NCI-H524 treated with DMSO at 0.1 percent for 48 hours (cell line): ENCODE data around the gene GJC1.
A peak's percentile ranks its signal among the peaks of the same experiment; 100 is the strongest.
"Not testable (repeated sequence)": the region's sequence is repeated elsewhere in the genome, so short reads cannot be mapped to it uniquely, and the experiment has no call there.

Experiments
- DNase-seq: peaks from one replicate; lab custom pipeline; 2025; lab: John Stamatoyannopoulos, UW

The GJC1 gene

GRCh38 chr17:44844390-44844830 lies 14.3 kb upstream of the GJC1 start:
- DNase-seq = no peak

GRCh38 chr17:44842748-44843147 lies 12.7 kb upstream of the GJC1 start:
- DNase-seq = no peak

GRCh38 chr17:44840936-44841335 lies 10.8 kb upstream of the GJC1 start:
- no peak for DNase-seq

GRCh38 chr17:44840274-44840673 lies 10.2 kb upstream of the GJC1 start:
- no peak for DNase-seq

- no peak for DNase-seq
Measured at GRCh38 chr17:44837196-44837595, 7.1 kb upstream of the GJC1 start.

GRCh38 chr17:44832805-44833204 lies 2.7 kb upstream of the GJC1 start:
- no peak for DNase-seq

- DNase-seq = no peak
Measured at GRCh38 chr17:44831371-44831770, 1.3 kb upstream of the GJC1 start.

- DNase-seq = no peak
Measured at GRCh38 chr17:44830359-44831288, 537 bp upstream of the GJC1 start.

GRCh38 chr17:44828919-44829522 lies 1.1 kb downstream of the GJC1 start:
- DNase-seq = no peak

GRCh38 chr17:44827863-44828262 lies 2.2 kb downstream of the GJC1 start:
- DNase-seq = no peak

- no peak for DNase-seq
Measured at GRCh38 chr17:44826123-44826790, 3.8 kb downstream of the GJC1 start.

GRCh38 chr17:44825236-44825635 lies 4.9 kb downstream of the GJC1 start:
- not testable (repeated sequence) for DNase-seq

- DNase-seq = peak; percentile 90
Measured at GRCh38 chr17:44820631-44821212, 9.4 kb downstream of the GJC1 start.

GRCh38 chr17:44818508-44818907 lies 11.6 kb downstream of the GJC1 start:
- not testable (repeated sequence) for DNase-seq

GRCh38 chr17:44812263-44812662 lies 17.8 kb downstream of the GJC1 start:
- DNase-seq = no peak

GRCh38 chr17:44808656-44809388 lies 21.3 kb downstream of the GJC1 start:
- not testable (repeated sequence) for DNase-seq

- no peak for DNase-seq
Measured at GRCh38 chr17:44808156-44808555, 21.9 kb downstream of the GJC1 start.

GRCh38 chr17:44807817-44808155 lies 22.3 kb downstream of the GJC1 start:
- DNase-seq = peak; percentile 97

- no peak for DNase-seq
Measured at GRCh38 chr17:44807093-44807816, 22.8 kb downstream of the GJC1 start.

- no peak for DNase-seq
Measured at GRCh38 chr17:44804302-44805089, 25.6 kb downstream of the GJC1 start.
